Heart left ventricle (tissue), 13 donors: ENCODE results near the gene BSND.

Experiments
- CTCF ChIP-seq, 12 donors: fragments of 200-600 bp; sonication (generic) in 4 of 12; IDR thresholded peaks; one replicate each; pipeline versions ENCODE4 v1.5.0 to v1.8.0; 2018 to 2022; ENCODE audit warnings: antibody characterized with exemption in 12 of 12, mild to moderate bottlenecking in 5 of 12
- POLR2A ChIP-seq, 2 donors: fragments of 450-650 bp; IDR thresholded peaks; one replicate each; pipeline ENCODE4 v1.6.1; 2017; ENCODE audit warnings: antibody characterized with exemption in 2 of 2, mild to moderate bottlenecking in 2 of 2, moderate library complexity in 2 of 2
- donor health status: ischemic (EF 13 %, LVEDD 7.1; RV severe dilation, severe dysfunction).
- donor health status: DM: no; HTN: yes; CAD: no.
- donor health status: DM: no; HTN: no; CAD: no.
- donor health status: ischemic (EF 25% LVEDD 6.9; RV normal size, moderate dysfunction).
- donor health status: ischemic (EF 25% LVEDD 5.7; RV mildly dilated, moderate dysfunction).
- donor health status: ischemic (EF 35%, LVEDD 5.7; RV mildly dilated, moderate dysfunction).
- donor health status: nonischemic (EF 11% LVEDD 7.7; RV severe dilation, severe dysfunction).
- donor health status: DM: yes; HTN: yes; CAD: no.
- donor health status: PGD.
- donor health status: ischemic (EF 29% LVEDD 5.4; RV normal size, mild dysfunction).
- donor health status: nonischemic (EF 23%, LVEDD 6.1; RV moderate dilation, normal function).

- no peak for TF ChIP-seq CTCF (IDR thresholded peaks at IDR 0.05)
- TF ChIP-seq POLR2A (IDR thresholded peaks at IDR 0.05), result no peak
Observed at GRCh38 chr1:55040933-55041494, 42.3 kb downstream of the BSND start.
